ENCODE data around the gene TTC14. TPM values are rescaled to one million over a fixed set of nuclear protein-coding genes. Genes with fewer than 3 reads are reported as not detected.
"Not testable (repeated sequence)": the region's sequence is repeated elsewhere in the genome, so short reads cannot be mapped to it uniquely, and the experiment has no call there.

Gene TTC14
- total RNA-seq, 1 donor from 2014 or later = 55.6 TPM

DNA sequence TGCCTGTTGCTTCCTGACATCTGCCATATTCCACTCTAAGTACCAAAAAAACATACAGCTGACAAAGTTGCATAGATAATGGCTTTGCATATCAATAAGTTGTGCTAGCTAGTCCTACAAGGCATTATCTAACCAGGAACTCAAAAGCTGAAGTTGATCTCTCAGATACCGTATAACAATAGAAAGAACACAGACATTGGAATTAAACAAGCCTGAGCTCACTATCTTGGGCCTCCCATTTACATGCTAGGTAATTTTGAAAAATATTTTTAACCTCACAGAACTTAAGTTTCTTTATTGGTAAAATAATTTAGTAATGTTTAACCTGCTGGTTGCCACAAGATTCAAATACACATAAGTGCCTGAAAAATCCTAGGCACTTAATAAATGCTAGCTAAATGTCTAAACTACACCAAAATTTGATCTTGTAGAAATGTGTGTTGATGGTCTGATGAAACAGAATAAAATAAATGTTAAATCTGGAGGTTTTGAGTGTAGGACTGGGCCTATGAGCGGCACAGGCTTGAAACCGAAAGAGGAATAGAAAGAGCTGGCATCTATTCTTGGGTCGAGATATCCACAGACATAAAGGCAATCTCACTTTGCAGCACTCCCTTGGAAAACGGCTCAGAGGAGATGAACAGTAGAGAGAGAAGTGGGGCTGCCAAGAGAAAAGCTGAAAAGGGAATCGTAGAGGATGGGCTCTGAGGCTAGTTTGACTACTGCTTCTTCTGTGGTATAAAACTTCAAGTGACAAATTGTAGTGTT lies 29.9 kb upstream of the TTC14 start:
- Mint-ChIP-seq H3K4me3 (ENCODE audit: unreplicated experiment) (no peak overlapping the region), H3K9me3 (ENCODE audit: unreplicated experiment) (no peaks in the 10 kb centered on the region), H3K36me3 (ENCODE audit: unreplicated experiment) (no peaks in the 10 kb centered on the region), H3K27me3 (ENCODE audit: unreplicated experiment) (no peaks in the 10 kb centered on the region), H3K4me1 (ENCODE audit: unreplicated experiment) (no peaks in the 10 kb centered on the region), H3K27ac (ENCODE audit: unreplicated experiment) (no peak overlapping the region)
- TF ChIP-seq, protein P1, sequence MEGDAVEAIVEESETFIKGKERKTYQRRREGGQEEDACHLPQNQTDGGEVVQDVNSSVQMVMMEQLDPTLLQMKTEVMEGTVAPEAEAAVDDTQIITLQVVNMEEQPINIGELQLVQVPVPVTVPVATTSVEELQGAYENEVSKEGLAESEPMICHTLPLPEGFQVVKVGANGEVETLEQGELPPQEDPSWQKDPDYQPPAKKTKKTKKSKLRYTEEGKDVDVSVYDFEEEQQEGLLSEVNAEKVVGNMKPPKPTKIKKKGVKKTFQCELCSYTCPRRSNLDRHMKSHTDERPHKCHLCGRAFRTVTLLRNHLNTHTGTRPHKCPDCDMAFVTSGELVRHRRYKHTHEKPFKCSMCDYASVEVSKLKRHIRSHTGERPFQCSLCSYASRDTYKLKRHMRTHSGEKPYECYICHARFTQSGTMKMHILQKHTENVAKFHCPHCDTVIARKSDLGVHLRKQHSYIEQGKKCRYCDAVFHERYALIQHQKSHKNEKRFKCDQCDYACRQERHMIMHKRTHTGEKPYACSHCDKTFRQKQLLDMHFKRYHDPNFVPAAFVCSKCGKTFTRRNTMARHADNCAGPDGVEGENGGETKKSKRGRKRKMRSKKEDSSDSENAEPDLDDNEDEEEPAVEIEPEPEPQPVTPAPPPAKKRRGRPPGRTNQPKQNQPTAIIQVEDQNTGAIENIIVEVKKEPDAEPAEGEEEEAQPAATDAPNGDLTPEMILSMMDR (IDR thresholded peaks at IDR 0.05) = no peak
- DNase-seq (ENCODE audit: extremely low spot score, unreplicated experiment) = no peak

DNA sequence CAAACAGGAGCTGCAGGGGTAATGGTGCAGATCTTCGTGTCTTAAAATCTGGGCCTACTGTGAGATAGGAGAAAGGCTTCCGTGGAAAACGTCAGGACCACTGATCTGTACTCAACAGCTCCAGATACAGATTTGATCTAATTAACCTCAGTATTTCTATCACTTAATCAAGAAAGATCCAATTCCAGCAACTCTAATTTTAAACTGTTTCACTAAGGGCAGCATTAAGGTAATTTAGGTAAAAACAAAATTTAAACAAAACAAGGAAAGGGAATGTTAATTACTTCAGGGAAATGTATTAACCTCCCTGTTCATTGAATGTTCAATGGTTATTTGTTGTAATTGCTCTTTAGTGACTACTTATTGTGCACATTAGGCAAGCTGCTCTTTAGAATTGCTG lies 26.4 kb upstream of the TTC14 start:
- peaks cover 5% of the 10 kb centered on the region for H3K27me3 Mint-ChIP-seq (ENCODE audit: unreplicated experiment)
- H3K4me3 Mint-ChIP-seq (ENCODE audit: unreplicated experiment) = no peak overlapping the region
- H3K4me1 Mint-ChIP-seq (ENCODE audit: unreplicated experiment) = no peaks in the 10 kb centered on the region
- TF ChIP-seq, protein P1 (IDR thresholded peaks at IDR 0.05) = no peak
- no peaks in the 10 kb centered on the region for H3K36me3 Mint-ChIP-seq (ENCODE audit: unreplicated experiment)
- no peak overlapping the region for H3K27ac Mint-ChIP-seq (ENCODE audit: unreplicated experiment)
- H3K9me3 Mint-ChIP-seq (ENCODE audit: unreplicated experiment) = no peaks in the 10 kb centered on the region
- no peak for DNase-seq (ENCODE audit: extremely low spot score, unreplicated experiment)

DNA sequence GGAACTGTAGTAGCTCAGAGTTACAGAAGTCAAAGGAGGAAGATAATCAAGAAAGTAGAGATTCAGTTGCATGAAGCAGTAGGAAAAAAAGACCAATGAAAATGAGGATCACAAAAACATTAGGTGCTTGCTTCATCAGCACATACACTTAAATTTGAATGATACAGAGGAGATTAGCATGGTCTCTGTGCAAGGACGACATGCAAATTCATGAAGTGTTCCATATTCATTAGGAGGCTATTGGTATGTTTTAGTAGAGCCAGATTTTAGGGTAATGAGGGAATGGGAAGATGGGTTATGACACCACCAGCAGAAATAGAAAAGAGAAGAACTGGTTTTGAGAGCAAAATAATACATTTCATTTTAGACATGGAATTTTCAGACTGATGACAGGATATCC lies 21.0 kb upstream of the TTC14 start:
- no peaks in the 10 kb centered on the region for H3K36me3 Mint-ChIP-seq (ENCODE audit: unreplicated experiment)
- no peak for DNase-seq (ENCODE audit: extremely low spot score, unreplicated experiment)

DNA sequence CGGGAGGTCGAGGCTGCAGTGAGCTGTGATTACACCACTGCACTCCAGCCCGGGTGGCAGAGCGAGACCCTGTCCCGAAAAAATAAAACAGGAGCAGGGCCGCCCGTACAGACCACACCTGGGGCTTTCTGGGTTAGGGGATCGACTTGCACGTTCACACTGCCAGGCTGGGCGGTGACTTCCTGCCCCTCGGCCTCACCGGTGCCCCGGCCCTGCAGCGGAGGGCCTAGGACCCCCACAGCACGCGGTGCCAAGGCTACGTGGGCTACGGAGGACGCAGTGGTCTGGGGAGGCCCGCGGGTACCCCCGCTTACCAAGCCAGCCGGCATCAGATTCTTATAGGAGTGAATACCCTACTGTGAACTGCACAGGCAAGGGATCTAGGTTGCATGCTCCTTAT lies 11.6 kb upstream of the TTC14 start:
- no peaks in the 10 kb centered on the region for H3K36me3 Mint-ChIP-seq (ENCODE audit: unreplicated experiment)
- peaks cover 34% of the 10 kb centered on the region for H3K27me3 Mint-ChIP-seq (ENCODE audit: unreplicated experiment)
- H3K4me1 Mint-ChIP-seq (ENCODE audit: unreplicated experiment) = no peaks in the 10 kb centered on the region
- TF ChIP-seq, protein P1 (IDR thresholded peaks at IDR 0.05) = no peak
- no peaks in the 10 kb centered on the region for H3K9me3 Mint-ChIP-seq (ENCODE audit: unreplicated experiment)
- no peak overlapping the region for H3K27ac Mint-ChIP-seq (ENCODE audit: unreplicated experiment)
- no peak overlapping the region for H3K4me3 Mint-ChIP-seq (ENCODE audit: unreplicated experiment)
- no peak for DNase-seq (ENCODE audit: extremely low spot score, unreplicated experiment)

More for the DNA sequence above, 21.0 kb upstream of the TTC14 start:
- Mint-ChIP-seq H3K27me3 (ENCODE audit: unreplicated experiment) (peaks cover 13% of the 10 kb centered on the region), H3K9me3 (ENCODE audit: unreplicated experiment) (no peaks in the 10 kb centered on the region), H3K4me3 (ENCODE audit: unreplicated experiment) (no peak overlapping the region), H3K4me1 (ENCODE audit: unreplicated experiment) (no peaks in the 10 kb centered on the region), H3K27ac (ENCODE audit: unreplicated experiment) (no peak overlapping the region)
- TF ChIP-seq, protein P1 (IDR thresholded peaks at IDR 0.05) = no peak

GRCh38 chr3:180593631-180594030 lies 8.3 kb upstream of the TTC14 start:
- H3K36me3 Mint-ChIP-seq (ENCODE audit: unreplicated experiment); DNase-seq (ENCODE audit: extremely low spot score, unreplicated experiment); H3K4me1 Mint-ChIP-seq (ENCODE audit: unreplicated experiment); H3K27ac Mint-ChIP-seq (ENCODE audit: unreplicated experiment); H3K4me3 Mint-ChIP-seq (ENCODE audit: unreplicated experiment); H3K9me3 Mint-ChIP-seq (ENCODE audit: unreplicated experiment): not testable (repeated sequence)
- peaks cover 31% of the 10 kb centered on the region for H3K27me3 Mint-ChIP-seq (ENCODE audit: unreplicated experiment)
